C4-2B (cell line): Measurements from ENCODE around the gene KATNAL1.
"Not testable (repeated sequence)": the region's sequence is repeated elsewhere in the genome, so short reads cannot be mapped to it uniquely, and the experiment has no call there.

Source experiments
- H3K27ac ChIP-seq: fragments of 450-650 bp; 2 replicates; pipeline ENCODE4 v1.5.1; 2017
- ZFX ChIP-seq: fragments of 450-650 bp; IDR thresholded peaks from 2 replicates; pipeline ENCODE4 v1.6.1; 2017
- TF ChIP-seq, protein P1 (sequence below): fragments of 450-650 bp; conservative IDR thresholded peaks from 2 replicates; pipeline ENCODE4 v1.5.1; 2017; ENCODE audit warnings: mild to moderate bottlenecking

The KATNAL1 gene

DNA sequence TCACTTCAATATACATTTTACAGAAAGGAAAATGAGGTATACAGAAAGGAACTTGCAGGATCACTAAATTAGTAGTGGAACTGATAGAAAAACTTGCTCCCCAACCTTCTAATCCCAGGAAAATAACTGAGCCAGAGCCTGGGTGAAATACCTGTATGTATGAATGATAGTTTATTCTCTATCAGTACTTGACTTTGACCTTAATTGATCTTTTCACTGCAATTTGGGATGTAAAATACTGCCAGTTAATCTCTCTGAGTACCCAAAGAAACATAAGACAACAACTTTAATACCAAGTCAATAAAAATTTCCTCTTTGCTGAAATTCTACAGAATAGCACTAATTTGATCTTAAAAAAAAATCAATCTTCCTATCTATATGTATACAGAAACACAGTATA is 33.3 kb downstream of the KATNAL1 start:
- H3K27ac ChIP-seq: no peak overlapping the region
- TF ChIP-seq, protein P1, sequence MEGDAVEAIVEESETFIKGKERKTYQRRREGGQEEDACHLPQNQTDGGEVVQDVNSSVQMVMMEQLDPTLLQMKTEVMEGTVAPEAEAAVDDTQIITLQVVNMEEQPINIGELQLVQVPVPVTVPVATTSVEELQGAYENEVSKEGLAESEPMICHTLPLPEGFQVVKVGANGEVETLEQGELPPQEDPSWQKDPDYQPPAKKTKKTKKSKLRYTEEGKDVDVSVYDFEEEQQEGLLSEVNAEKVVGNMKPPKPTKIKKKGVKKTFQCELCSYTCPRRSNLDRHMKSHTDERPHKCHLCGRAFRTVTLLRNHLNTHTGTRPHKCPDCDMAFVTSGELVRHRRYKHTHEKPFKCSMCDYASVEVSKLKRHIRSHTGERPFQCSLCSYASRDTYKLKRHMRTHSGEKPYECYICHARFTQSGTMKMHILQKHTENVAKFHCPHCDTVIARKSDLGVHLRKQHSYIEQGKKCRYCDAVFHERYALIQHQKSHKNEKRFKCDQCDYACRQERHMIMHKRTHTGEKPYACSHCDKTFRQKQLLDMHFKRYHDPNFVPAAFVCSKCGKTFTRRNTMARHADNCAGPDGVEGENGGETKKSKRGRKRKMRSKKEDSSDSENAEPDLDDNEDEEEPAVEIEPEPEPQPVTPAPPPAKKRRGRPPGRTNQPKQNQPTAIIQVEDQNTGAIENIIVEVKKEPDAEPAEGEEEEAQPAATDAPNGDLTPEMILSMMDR: no peak
- no peak for TF ChIP-seq ZFX

DNA sequence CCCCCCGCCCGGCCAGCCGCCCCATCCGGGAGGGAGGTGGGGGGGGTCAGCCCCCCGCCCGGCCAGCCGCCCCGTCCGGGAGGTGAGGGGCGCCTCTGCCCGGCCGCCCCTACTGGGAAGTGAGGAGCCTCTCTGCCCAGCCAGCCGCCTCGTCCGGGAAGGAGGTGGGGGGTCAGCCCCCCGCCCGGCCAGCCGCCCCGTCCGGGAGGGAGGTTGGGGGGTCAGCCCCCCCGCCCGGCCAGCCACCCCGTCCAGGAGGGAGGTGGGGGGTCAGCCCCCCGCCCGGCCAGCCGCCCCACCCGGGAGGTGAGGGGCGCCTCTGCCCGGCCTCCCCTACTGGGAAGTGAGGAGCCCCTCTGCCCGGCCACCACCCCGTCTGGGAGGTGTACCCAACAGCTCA is 37.3 kb downstream of the KATNAL1 start:
- H3K27ac ChIP-seq: not testable (repeated sequence)

DNA sequence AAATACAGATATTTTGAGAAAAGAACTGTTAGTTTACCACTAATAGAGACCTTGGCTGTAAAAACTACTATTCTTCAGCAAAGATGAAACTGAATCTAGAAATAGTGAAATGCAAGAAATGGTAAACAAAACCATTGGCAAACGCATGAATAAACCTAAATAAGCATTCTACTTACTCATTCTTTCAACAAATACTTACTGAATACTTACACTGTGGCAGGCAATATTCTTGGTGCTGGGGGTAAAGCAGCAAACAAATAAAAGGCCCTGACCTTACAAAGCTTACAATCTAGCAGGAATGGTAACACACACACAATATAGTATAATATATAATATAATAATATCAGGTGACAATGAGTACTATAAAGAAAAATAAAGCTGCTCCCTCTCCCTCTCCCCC is 38.7 kb downstream of the KATNAL1 start:
- TF ChIP-seq, protein P1: no peak
- no peak for TF ChIP-seq ZFX
- no peak overlapping the region for H3K27ac ChIP-seq

DNA sequence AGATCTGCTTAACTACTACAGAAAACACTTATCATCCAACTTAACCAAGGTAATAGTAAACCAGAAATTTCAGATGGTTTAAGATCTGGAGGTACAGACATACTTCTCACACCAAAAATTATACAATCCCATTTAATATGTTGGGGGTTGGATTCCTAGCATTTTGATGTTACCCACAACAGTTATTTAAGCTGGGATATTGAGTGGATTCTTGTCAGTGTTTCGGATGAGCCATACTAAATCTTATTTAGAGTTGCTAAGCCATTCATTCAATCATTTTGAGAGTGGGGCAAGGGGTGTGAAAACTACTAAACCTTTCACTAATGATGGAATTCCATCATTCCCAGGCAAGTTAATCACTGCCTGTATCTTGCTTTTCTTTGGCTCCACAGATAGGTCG is 40.6 kb downstream of the KATNAL1 start:
- H3K27ac ChIP-seq: no peak overlapping the region
- TF ChIP-seq ZFX: no peak
- TF ChIP-seq, protein P1: no peak

DNA sequence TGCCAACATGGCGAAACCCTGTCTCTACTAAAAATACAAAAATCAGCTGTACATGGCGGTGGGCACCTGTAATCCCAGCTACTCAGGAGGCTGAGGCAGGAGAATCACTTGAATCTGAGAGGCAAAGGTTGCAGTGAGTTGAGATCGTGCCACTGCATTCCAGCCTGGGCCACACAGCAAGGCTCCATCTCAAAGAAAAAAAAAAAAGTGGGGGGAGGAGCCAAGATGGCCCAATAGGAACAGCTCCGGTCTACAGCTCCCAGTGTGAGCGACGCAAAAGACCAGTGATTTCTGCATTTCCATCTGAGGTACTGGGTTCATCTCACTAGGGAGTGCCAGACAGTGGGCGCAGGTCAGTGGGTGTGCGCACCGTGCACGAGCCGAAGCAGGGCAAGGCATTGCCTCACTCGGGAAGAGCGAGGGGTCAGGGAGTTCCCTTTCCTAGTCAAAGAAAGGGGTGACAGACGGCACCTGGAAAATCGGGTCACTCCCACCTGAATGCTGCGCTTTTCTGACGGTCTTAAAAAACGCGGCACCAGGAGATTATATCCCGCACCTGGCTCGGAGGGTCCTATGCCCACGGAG is 48.1 kb downstream of the KATNAL1 start:
- not testable (repeated sequence) for H3K27ac ChIP-seq

DNA sequence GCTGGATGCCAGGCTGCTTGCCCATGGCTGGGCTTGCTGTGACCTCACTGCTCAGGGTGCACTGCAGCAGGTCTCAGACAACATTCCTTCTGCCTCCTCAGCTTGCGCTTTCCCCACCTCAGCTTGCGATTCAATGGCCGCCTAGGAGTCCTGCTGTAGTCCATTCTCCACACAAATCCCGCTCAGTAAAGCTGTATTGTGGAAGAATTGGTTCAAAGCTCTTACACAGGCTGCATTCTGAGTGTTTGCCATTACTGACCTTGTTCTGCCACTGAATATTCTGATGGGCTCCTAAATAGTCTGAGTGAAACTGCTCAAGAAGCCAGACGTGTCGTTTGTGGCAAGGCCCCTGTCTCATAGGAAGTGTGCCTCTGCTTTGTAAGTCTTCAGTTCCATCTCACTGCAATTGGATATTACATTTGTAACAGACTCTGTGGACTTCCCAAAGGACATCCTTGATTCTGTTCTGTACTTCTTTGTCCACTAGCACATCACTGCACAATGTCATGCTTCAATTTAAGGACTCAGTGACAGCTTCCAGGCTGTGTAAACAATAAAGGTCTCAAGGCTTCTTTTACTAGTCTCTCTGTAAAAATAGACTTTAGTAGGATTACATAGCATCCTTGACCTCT is 49.8 kb downstream of the KATNAL1 start:
- TF ChIP-seq, protein P1: no peak
- TF ChIP-seq ZFX: no peak
- no peak overlapping the region for H3K27ac ChIP-seq

DNA sequence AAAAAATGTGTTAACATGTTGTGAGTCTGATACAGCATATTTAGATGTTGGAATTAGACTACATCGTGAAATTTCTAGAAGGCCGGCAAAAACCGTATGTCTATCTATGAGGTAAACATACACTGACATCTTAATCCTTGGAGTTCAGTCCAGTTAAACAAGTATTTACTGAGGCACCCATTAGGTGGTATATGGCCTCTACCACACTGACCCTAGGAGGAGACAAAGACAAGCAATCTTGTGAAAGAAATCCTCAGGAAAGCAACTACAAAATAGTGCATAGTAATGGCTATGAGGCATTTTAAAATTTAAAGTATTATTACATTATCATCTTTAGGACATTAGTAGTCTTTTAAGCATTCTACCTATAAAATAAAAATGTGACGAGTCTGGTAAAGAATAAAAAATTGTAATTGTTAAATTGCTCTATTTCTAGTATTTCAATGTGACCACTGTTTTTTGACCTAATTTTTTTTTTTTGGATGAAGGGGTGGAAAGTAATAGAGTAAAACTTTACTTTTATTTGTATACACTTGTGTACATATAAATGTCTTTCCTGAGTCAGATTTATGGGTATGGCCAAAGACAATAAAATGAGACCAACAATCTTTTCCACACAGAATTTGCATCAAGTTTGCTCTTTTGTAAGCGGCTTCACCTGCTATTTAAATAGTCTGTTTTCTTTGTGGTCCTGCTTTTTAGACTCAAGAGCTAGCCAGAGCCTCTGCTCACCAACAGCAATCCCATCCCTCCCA is 50.5 kb downstream of the KATNAL1 start:
- no peak overlapping the region for H3K27ac ChIP-seq
- TF ChIP-seq, protein P1: no peak

DNA sequence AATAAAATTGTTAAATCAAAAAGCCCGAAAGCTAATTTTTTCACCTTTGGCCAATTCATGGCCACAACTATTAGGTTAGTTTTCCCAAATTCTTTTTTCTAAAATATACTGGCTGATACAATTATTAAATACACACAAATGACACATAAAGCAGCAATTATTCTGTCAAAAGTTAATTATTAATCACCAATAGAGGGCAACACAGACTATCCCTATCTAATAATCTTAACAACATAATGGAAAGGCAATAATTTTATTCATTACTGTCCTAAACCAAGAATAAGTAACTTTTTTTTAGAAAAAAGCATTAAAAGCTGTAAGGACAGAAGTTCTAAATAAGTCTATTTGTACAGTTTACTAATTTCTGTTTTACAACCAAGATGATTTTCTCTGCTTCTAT is 51.7 kb downstream of the KATNAL1 start:
- TF ChIP-seq, protein P1: peak; percentile 72
- no peak for TF ChIP-seq ZFX
- no peak overlapping the region for H3K27ac ChIP-seq
